ENCODE measurements around the gene ORC5. TPM values are rescaled to one million over a fixed set of nuclear protein-coding genes. Genes with fewer than 3 reads are reported as not detected.

The ORC5 gene
- total and polyA plus RNA-seq, 10 of the 15 experiments (the other 5 are each of a cell fraction or from before 2014, with no cell fraction given) = 14.8 to 58.6 (median 30.3) TPM

DNA sequence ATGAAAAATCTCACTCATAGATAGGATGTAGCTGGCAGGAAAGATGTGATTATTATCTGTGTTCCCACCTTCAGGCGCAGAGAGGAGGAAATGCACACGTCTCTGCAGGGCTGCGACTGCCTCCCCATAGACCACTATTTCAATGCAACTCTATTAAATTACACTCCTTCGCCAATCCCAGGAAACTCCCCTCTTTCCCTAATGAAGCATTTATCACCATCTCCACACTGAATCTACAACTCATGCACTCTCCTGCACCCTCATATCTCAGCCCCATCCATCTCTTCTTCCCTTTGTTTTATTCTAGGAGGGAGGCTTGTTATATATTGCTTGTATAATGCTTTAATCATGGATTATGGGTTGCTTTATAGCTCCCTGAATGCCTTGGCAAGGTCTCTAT lies 116.6 kb downstream of the ORC5 start:
- Histone ChIP-seq H4K20me1 (ENCODE audit: control insufficient read depth, insufficient read depth) (no peaks in the 10 kb centered on the region), H3K36me3 (ENCODE audit: control insufficient read depth in 2 of 2, insufficient read depth in 2 of 2, low read length in 1 of 2) (no peaks in the 10 kb centered on the region), H3K4me3 (no peak overlapping the region), H3K4me1 (ENCODE audit: control insufficient read depth, insufficient read depth, low read length) (no peaks in the 10 kb centered on the region), H3K27ac (ENCODE audit: control insufficient read depth, insufficient read depth) (no peak overlapping the region), H3K9me3 (replicated peaks; ENCODE audit: control insufficient read depth, insufficient read depth, low read length) (no peaks in the 10 kb centered on the region), H3K79me2 (ENCODE audit: control insufficient read depth, insufficient read depth, low read length) (no peaks in the 10 kb centered on the region), H2AFZ (ENCODE audit: control insufficient read depth, low read depth, low read length) (no peak overlapping the region), H3K4me2 (ENCODE audit: control insufficient read depth, insufficient read depth) (no peak overlapping the region), H3K9ac (ENCODE audit: control insufficient read depth, insufficient read depth, low read length) (no peak overlapping the region), H3K27me3 (replicated peaks in 1 of 2; ENCODE audit: control insufficient read depth in 2 of 2, insufficient read depth in 2 of 2, low read length in 1 of 2) (no peaks in the 10 kb centered on the region)
- 35% methylated on average over 4 of the region's 4 CpGs for WGBS (ENCODE audit: insufficient coverage, insufficient replicate concordance, low lambda C conversion rate, missing lambda C conversion rate)
- CTCF ChIA-PET = no interaction called here
- DNase-seq (ENCODE audit: low read depth, low spot score) (no peak), FAIRE-seq (no peak), ATAC-seq (no peak)
- BruUV-seq (replicated peaks) = no TSS peak
- SMC1A ChIA-PET (ENCODE audit: uncharacterized antibody, unreplicated experiment) = no interaction called here
- RAD21 ChIA-PET (ENCODE audit: unreplicated experiment) = no interaction called here
- no peak for TF ChIP-seq TCF12 (IDR thresholded peaks at IDR 0.05; ENCODE audit: low read depth, low read length)
- TF ChIP-seq, protein P1, sequence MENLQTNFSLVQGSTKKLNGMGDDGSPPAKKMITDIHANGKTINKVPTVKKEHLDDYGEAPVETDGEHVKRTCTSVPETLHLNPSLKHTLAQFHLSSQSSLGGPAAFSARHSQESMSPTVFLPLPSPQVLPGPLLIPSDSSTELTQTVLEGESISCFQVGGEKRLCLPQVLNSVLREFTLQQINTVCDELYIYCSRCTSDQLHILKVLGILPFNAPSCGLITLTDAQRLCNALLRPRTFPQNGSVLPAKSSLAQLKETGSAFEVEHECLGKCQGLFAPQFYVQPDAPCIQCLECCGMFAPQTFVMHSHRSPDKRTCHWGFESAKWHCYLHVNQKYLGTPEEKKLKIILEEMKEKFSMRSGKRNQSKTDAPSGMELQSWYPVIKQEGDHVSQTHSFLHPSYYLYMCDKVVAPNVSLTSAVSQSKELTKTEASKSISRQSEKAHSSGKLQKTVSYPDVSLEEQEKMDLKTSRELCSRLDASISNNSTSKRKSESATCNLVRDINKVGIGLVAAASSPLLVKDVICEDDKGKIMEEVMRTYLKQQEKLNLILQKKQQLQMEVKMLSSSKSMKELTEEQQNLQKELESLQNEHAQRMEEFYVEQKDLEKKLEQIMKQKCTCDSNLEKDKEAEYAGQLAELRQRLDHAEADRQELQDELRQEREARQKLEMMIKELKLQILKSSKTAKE (IDR thresholded peaks at IDR 0.05; ENCODE audit: low read depth, poor library complexity, severe bottlenecking) = no peak
- TF ChIP-seq NR2C2 (IDR thresholded peaks at IDR 0.05; ENCODE audit: borderline replicate concordance, control insufficient read depth, insufficient read length, low read depth) = no peak
- TF ChIP-seq TBL1XR1 (IDR thresholded peaks at IDR 0.05; ENCODE audit: low read depth, low read length) = no peak
- TF ChIP-seq SIX5 (IDR thresholded peaks at IDR 0.05; ENCODE audit: low read depth, low read length, severe bottlenecking) = no peak
- no peak for TF ChIP-seq HDGF (IDR thresholded peaks at IDR 0.05)
- TF ChIP-seq GABPA (IDR thresholded peaks at IDR 0.05; ENCODE audit: low read depth) = no peak
- TF ChIP-seq CREB1 (IDR thresholded peaks at IDR 0.05; ENCODE audit: low read depth) = no peak
- TF ChIP-seq, protein P2, sequence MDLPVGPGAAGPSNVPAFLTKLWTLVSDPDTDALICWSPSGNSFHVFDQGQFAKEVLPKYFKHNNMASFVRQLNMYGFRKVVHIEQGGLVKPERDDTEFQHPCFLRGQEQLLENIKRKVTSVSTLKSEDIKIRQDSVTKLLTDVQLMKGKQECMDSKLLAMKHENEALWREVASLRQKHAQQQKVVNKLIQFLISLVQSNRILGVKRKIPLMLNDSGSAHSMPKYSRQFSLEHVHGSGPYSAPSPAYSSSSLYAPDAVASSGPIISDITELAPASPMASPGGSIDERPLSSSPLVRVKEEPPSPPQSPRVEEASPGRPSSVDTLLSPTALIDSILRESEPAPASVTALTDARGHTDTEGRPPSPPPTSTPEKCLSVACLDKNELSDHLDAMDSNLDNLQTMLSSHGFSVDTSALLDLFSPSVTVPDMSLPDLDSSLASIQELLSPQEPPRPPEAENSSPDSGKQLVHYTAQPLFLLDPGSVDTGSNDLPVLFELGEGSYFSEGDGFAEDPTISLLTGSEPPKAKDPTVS (IDR thresholded peaks at IDR 0.05; ENCODE audit: low read depth, low read length) = no peak
- no peak for TF ChIP-seq RCOR1 (conservative IDR thresholded peaks at IDR 0.05; ENCODE audit: low read depth, low read length)
- TF ChIP-seq ESRRA (IDR thresholded peaks at IDR 0.05; ENCODE audit: low read length) = no peak
- no peak for TF ChIP-seq WRNIP1 (IDR thresholded peaks at IDR 0.05; ENCODE audit: borderline replicate concordance, low read depth, low read length)
- POLR2A ChIA-PET = no interaction called here
- intact Hi-C loops (cut with micrococcal nuclease; ENCODE audit: unreplicated experiment) = no loop called here
- in situ Hi-C loops (cut with MboI) = no loop called here
